AML-193 (cell line): ENCODE data around the gene STARD4.
A peak's percentile ranks its signal among the peaks of the same experiment; 100 is the strongest.

Source experiments
- DNase-seq, 2 experiments: peaks; one replicate each; lab custom pipeline; 2025; lab: John Stamatoyannopoulos, UW

STARD4 gene

GRCh38 chr5:111528056-111528455, 15.7 kb upstream of the STARD4 start:
- peak; percentile 40 to 41 for DNase-seq

- no peak for DNase-seq
These were observed 8.6 kb upstream of the STARD4 start for GRCh38 chr5:111520908-111521307.

GRCh38 chr5:111518777-111519176, 6.4 kb upstream of the STARD4 start:
- no peak for DNase-seq

GRCh38 chr5:111517853-111518501, 5.6 kb upstream of the STARD4 start:
- no peak for DNase-seq

GRCh38 chr5:111514087-111514486, 1.8 kb upstream of the STARD4 start:
- no peak for DNase-seq

- no peak for DNase-seq
These were observed 791 bp upstream of the STARD4 start for GRCh38 chr5:111513131-111513520.

- DNase-seq = no peak
These were observed 432 bp downstream of the STARD4 start for GRCh38 chr5:111511831-111512374.

- no peak for DNase-seq
These were observed 1.0 kb downstream of the STARD4 start for GRCh38 chr5:111511174-111511830.

- DNase-seq = no peak
These were observed 3.2 kb downstream of the STARD4 start for GRCh38 chr5:111509119-111509518.

- DNase-seq = peak; percentile 37 to 44
These were observed 5.1 kb downstream of the STARD4 start for GRCh38 chr5:111507276-111507675.

GRCh38 chr5:111505096-111505495, 7.2 kb downstream of the STARD4 start:
- DNase-seq = no peak

GRCh38 chr5:111502956-111503355, 9.4 kb downstream of the STARD4 start:
- DNase-seq = no peak

- DNase-seq = no peak
These were observed 14.0 kb downstream of the STARD4 start for GRCh38 chr5:111498346-111498745.

GRCh38 chr5:111495159-111495558, 17.2 kb downstream of the STARD4 start:
- DNase-seq = no peak

- no peak for DNase-seq
These were observed 17.9 kb downstream of the STARD4 start for GRCh38 chr5:111494355-111494999.

GRCh38 chr5:111493031-111493430, 19.3 kb downstream of the STARD4 start:
- DNase-seq = no peak

- DNase-seq = peak; percentile 18 to 26
These were observed 24.0 kb downstream of the STARD4 start for GRCh38 chr5:111488353-111488752.

GRCh38 chr5:111486926-111487325, 25.4 kb downstream of the STARD4 start:
- no peak for DNase-seq

- no peak for DNase-seq
These were observed 26.3 kb downstream of the STARD4 start for GRCh38 chr5:111486055-111486454.

GRCh38 chr5:111480346-111480745, 32.0 kb downstream of the STARD4 start:
- no peak for DNase-seq

GRCh38 chr5:111478898-111479297, 33.4 kb downstream of the STARD4 start:
- DNase-seq = no peak

GRCh38 chr5:111478266-111478665, 34.1 kb downstream of the STARD4 start:
- no peak for DNase-seq

GRCh38 chr5:111472579-111472978, 39.8 kb downstream of the STARD4 start:
- peak; percentile 53 to 79 for DNase-seq
